ENCODE data around the gene HTR1B. TPM values are rescaled to one million over a fixed set of nuclear protein-coding genes. Genes with fewer than 3 reads are reported as not detected.

The HTR1B gene
- total and polyA plus RNA-seq, 2 of the 4 experiments (the other 2 are of a cell fraction), result 0.27 to 0.36 TPM

DNA sequence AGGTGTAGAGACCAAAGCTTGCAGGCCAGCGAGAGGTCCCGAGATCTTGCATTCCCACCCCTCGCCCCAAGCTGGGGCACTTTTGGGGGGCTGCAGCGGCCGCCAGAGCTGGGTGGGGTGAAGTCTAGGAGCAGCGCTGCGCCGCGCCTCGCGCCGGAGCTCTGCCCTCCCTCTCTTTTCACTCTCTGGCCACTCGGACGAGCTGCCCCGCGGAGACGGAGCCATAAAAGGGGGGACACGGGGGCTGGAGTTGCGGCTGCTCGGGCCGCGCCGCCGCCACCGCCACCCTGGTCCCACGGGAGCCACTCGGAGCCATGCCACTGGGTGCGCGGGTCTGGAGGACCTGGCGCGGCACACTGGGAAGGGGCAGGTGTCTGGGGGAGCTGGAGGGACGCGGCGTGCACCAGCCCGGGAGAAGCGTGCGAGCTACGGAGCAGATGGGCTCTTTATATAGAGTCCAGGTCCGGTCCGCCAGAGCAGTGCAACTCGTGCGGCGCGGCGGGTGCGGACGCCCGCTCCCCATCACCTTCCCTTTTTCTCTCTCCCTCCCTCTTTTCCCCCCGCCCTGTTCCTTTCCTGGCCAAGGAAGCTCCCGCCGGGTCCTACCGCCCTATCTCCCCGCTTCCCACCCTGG, 687 bp upstream of the HTR1B start:
- dilution Hi-C loops (cut with HindIII; ENCODE audit: low sequenced_read_pairs, unreplicated experiment) (no loop called here), intact Hi-C loops (cut with micrococcal nuclease) (loop anchor here (10.0 kb wide), 1 partner anchor 1611 kb away; the partner anchor contains the start of gene PHIP), in situ Hi-C loops (cut with MboI; ENCODE audit: low sequenced_read_pairs) (loop anchor here (5.0 to 25.0 kb wide), 3 partner anchors 777 to 1529 kb away; no protein-coding TSS in a partner anchor)
- no peak overlapping the region for H2BK5ac ChIP-seq (ENCODE audit: low read depth, low read length, poor library complexity, severe bottlenecking)
- peak overlapping the region; percentile 76; the same call in 1 of the 2 replicates for H3K23ac ChIP-seq (ENCODE audit: low read depth, low read length)
- H3K14ac ChIP-seq (replicated peaks; ENCODE audit: low read depth, low read length), result no peak overlapping the region
- H2BK15ac ChIP-seq (ENCODE audit: low read depth, low read length), result no peak overlapping the region
- no peaks in the 10 kb centered on the region; a peak in 1 of 4 replicates for H3K79me1 ChIP-seq (ENCODE audit: low read depth in 1 of 2, low read length in 2 of 2)
- H3K27ac ChIP-seq (ENCODE audit: insufficient read depth, low read length), result no peak overlapping the region; the same call in 1 of the 2 replicates
- H3K4me3 ChIP-seq (ENCODE audit: insufficient read depth, low read depth, low read length), result peak overlapping the region; percentile 48
- H3K36me3 ChIP-seq (ENCODE audit: control insufficient read depth, insufficient read depth, low read length), result no peaks in the 10 kb centered on the region
- no peaks in the 10 kb centered on the region; the same call in 1 of the 2 replicates for H3K4me1 ChIP-seq (ENCODE audit: control insufficient read depth, insufficient read depth, low read length)
- DNase-seq (no peak), ATAC-seq (ENCODE audit: low read depth) (peak; percentile 27)
- WGBS, 2 experiments (ENCODE audit: extremely low coverage in 2 of 2, insufficient read length in 1 of 2), result no CpG with 5 or more reads among the region's 53 CpGs
- H3K9me3 ChIP-seq (ENCODE audit: control insufficient read depth, insufficient read depth, low read length), result no peaks in the 10 kb centered on the region
- no peak overlapping the region for H2BK20ac ChIP-seq (ENCODE audit: low read depth, low read length)
- peak overlapping the region; percentile 93 for H3K4me2 ChIP-seq (ENCODE audit: low read depth, low read length)
- no peak overlapping the region; the same call in 1 of the 2 replicates for H4K91ac ChIP-seq (ENCODE audit: insufficient read depth, low read depth, low read length)
- ChIA-PET POLR2A (ENCODE audit: unreplicated experiment) (interaction anchor here (0.5 to 0.6 kb wide), 3 partner anchors 28 to 788 kb away, joined by 7 to 9 read pairs (median 9); no protein-coding TSS in a partner anchor), CTCF (interaction anchor here (0.6 to 1.0 kb wide), 2 partner anchors 751 to 1532 kb away, joined by 3 to 7 read pairs; no protein-coding TSS in a partner anchor)
- H4K20me1 ChIP-seq (ENCODE audit: insufficient read depth, low read length), result no peaks in the 10 kb centered on the region
- H3K4ac ChIP-seq (ENCODE audit: low read depth, low read length), result peak overlapping the region; percentile 44; the same call in 1 of the 2 replicates
- no peak overlapping the region for H4K5ac ChIP-seq (ENCODE audit: low read depth, low read length)
- H3K9ac ChIP-seq (ENCODE audit: low read depth, low read length), result peak overlapping the region; percentile 31
- peak overlapping the region; percentile 39 for H2BK120ac ChIP-seq (ENCODE audit: low read depth, low read length)
- no peaks in the 10 kb centered on the region for H3K9me1 ChIP-seq (ENCODE audit: insufficient read depth, low read length)
- H2AK5ac ChIP-seq (ENCODE audit: low read depth, low read length), result peak overlapping the region; percentile 20; the same call in 1 of the 2 replicates
- H3K18ac ChIP-seq (ENCODE audit: low read depth, low read length), result no peak overlapping the region
- no peak overlapping the region for H3K56ac ChIP-seq (ENCODE audit: extremely low read depth, insufficient read depth, low read length)
- no peak for TF ChIP-seq FOS (IDR thresholded peaks at IDR 0.05; ENCODE audit: low read depth, low read length)
- TF ChIP-seq MAZ (IDR thresholded peaks at IDR 0.05; ENCODE audit: borderline replicate concordance, low read depth, low read length), result no peak
- TF ChIP-seq POLR2A (IDR thresholded peaks at IDR 0.05; ENCODE audit: low read depth, low read length), result no peak
- peak overlapping the region; percentile 31 to 64; a peak in 1 of 4 replicates for H4K8ac ChIP-seq (ENCODE audit: low read depth in 2 of 2, low read length in 2 of 2)
- no TSS peak for BruUV-seq (replicated peaks)
- H2AFZ ChIP-seq (replicated peaks; ENCODE audit: low read length, poor library complexity), result peak overlapping the region; percentile 90
- peak overlapping the region; percentile 62 for H2AK9ac ChIP-seq (replicated peaks; ENCODE audit: low read depth, low read length, poor library complexity)
- H3K27me3 ChIP-seq (ENCODE audit: control insufficient read depth, insufficient read depth, low read length), result peaks cover 17% of the 10 kb centered on the region
